Astrocyte (in vitro differentiated cells and primary cell): Measurements from ENCODE around the gene GPR162.

Experiments
- CTCF ChIP-seq: IDR thresholded peaks from 2 replicates; pipeline ENCODE4 v1.5.1; 2011; ENCODE audit warnings: low read depth, mild to moderate bottlenecking, inconsistent platforms, low read length, moderate library complexity; ENCODE audit not compliant: insufficient read depth
- EZH2 ChIP-seq: IDR thresholded peaks from 2 replicates; pipeline ENCODE4 v1.6.1; 2012; ENCODE audit warnings: mild to moderate bottlenecking, low read length, inconsistent platforms; ENCODE audit not compliant: insufficient read depth

GRCh38 chr12:6843118-6843902, 21.7 kb downstream of the GPR162 start:
- TF ChIP-seq CTCF (no peak), EZH2 (no peak)
